WTC11 (cell line): ENCODE data around the gene TAC1. TPM values are rescaled to one million over a fixed set of nuclear protein-coding genes. Genes with fewer than 3 reads are reported as not detected.

Source experiments
- ATAC-seq: fragments of 200-7000 bp; cut with Tn5 transposase; 2 replicates; pipeline ENCODE4 v1.10.0; 2021; ENCODE audit warnings: mild to moderate bottlenecking, moderate library complexity
- CTCF ChIA-PET: fragments of 300-600 bp; sonication (Branson Sonifier 250); formaldehyde crosslinking; loops from one replicate; lab custom pipeline; 2021; ENCODE audit warnings: antibody characterized with exemption; lab: Charles Lee
- POLR2A ChIA-PET: fragments of 350-600 bp; sonication (Branson Sonifier 250); formaldehyde crosslinking; loops from one replicate; lab custom pipeline; 2021; ENCODE audit warnings: antibody characterized with exemption; lab: Charles Lee
- DNase-seq: peaks from one replicate; pipeline ENCODE4 v3.0.0; 2021; ENCODE audit warnings: low spot score
- H3K27ac Mint-ChIP-seq: 2 replicates; pipeline ENCODE4 v1.8.0; 2021; ENCODE audit warnings: mixed read lengths
- H3K27me3 Mint-ChIP-seq: 2 replicates; pipeline ENCODE4 v1.8.0; 2021; ENCODE audit warnings: low read depth, mild to moderate bottlenecking, moderate library complexity, mixed read lengths
- H3K36me3 Mint-ChIP-seq: 2 replicates; pipeline ENCODE4 v1.8.0; 2021; ENCODE audit warnings: mixed read lengths
- H3K4me1 Mint-ChIP-seq: 2 replicates; pipeline ENCODE4 v1.8.0; 2022; ENCODE audit warnings: mixed read lengths
- H3K4me3 Mint-ChIP-seq: 2 replicates; pipeline ENCODE4 v1.8.0; 2021; ENCODE audit warnings: mild to moderate bottlenecking, moderate library complexity, mixed read lengths
- H3K9me3 Mint-ChIP-seq: 2 replicates; pipeline ENCODE4 v1.8.0; 2021; ENCODE audit warnings: mixed read lengths
- ATF1 ChIP-seq: sonication (generic); formaldehyde crosslinking; IDR thresholded peaks from 2 replicates; pipeline ENCODE4 v1.8.1; 2023; ENCODE audit warnings: mild to moderate bottlenecking, moderate library complexity, missing genetic modification reagents
- ATF3 ChIP-seq: sonication (generic); formaldehyde crosslinking; conservative IDR thresholded peaks from 2 replicates; pipeline ENCODE4 v1.8.1; 2022; ENCODE audit warnings: mild to moderate bottlenecking, missing genetic modification reagents
- CREB1 ChIP-seq: sonication (generic); formaldehyde crosslinking; IDR thresholded peaks from 2 replicates; pipeline ENCODE4 v1.8.0; 2023; ENCODE audit warnings: mild to moderate bottlenecking, missing genetic modification reagents
- CTCF ChIP-seq: fragments of 200-600 bp; IDR thresholded peaks from 2 replicates; pipeline ENCODE4 v1.8.0; 2022; ENCODE audit warnings: antibody characterized with exemption
- E2F5 ChIP-seq: sonication (generic); formaldehyde crosslinking; IDR thresholded peaks from 2 replicates; pipeline ENCODE4 v1.8.1; 2022; ENCODE audit warnings: mild to moderate bottlenecking, moderate library complexity, missing genetic modification reagents
- ESRRA ChIP-seq: sonication (generic); formaldehyde crosslinking; IDR thresholded peaks from 2 replicates; pipeline ENCODE4 v1.8.1; 2022; ENCODE audit warnings: mild to moderate bottlenecking, missing genetic modification reagents, borderline replicate concordance
- FOXK1 ChIP-seq: sonication (generic); formaldehyde crosslinking; IDR thresholded peaks from 2 replicates; pipeline ENCODE4 v1.8.0; 2022; ENCODE audit warnings: mild to moderate bottlenecking, moderate library complexity, missing genetic modification reagents
- FOXP1 ChIP-seq: sonication (generic); formaldehyde crosslinking; IDR thresholded peaks from 2 replicates; pipeline ENCODE4 v1.8.0; 2022; ENCODE audit warnings: missing genetic modification reagents, mild to moderate bottlenecking, moderate library complexity, borderline replicate concordance
- HMGA2 ChIP-seq: fragments of 250-450 bp; sonication (Bioruptor Pico); IDR thresholded peaks from 2 replicates; pipeline ENCODE4 v1.4.0; 2021; ENCODE audit warnings: mild to moderate bottlenecking, moderate library complexity
- IRF2 ChIP-seq: sonication (generic); formaldehyde crosslinking; IDR thresholded peaks from 2 replicates; pipeline ENCODE4 v1.8.0; 2022; ENCODE audit warnings: low read depth, missing genetic modification reagents, borderline replicate concordance
- NFYB ChIP-seq: sonication (generic); formaldehyde crosslinking; conservative IDR thresholded peaks from 2 replicates; pipeline ENCODE4 v1.8.0; 2022; ENCODE audit warnings: low read depth, missing genetic modification reagents
- NR1H2 ChIP-seq: sonication (generic); formaldehyde crosslinking; IDR thresholded peaks from 2 replicates; pipeline ENCODE4 v1.9.0; 2021; ENCODE audit warnings: mild to moderate bottlenecking, moderate library complexity, missing genetic modification reagents
- NR3C1 ChIP-seq: sonication (generic); formaldehyde crosslinking; conservative IDR thresholded peaks from 2 replicates; pipeline ENCODE4 v1.8.1; 2023; ENCODE audit warnings: low read depth, mild to moderate bottlenecking, missing genetic modification reagents
- PREB ChIP-seq: sonication (generic); formaldehyde crosslinking; IDR thresholded peaks from 2 replicates; pipeline ENCODE4 v1.8.1; 2022; ENCODE audit warnings: mild to moderate bottlenecking, missing genetic modification reagents, moderate library complexity, borderline replicate concordance
- SMAD3 ChIP-seq: sonication (generic); formaldehyde crosslinking; IDR thresholded peaks from 2 replicates; pipeline ENCODE4 v1.8.0; 2022; ENCODE audit warnings: missing genetic modification reagents, mild to moderate bottlenecking, borderline replicate concordance
- USF2 ChIP-seq: sonication (generic); formaldehyde crosslinking; IDR thresholded peaks from 2 replicates; pipeline ENCODE4 v1.8.1; 2023; ENCODE audit warnings: mild to moderate bottlenecking, missing genetic modification reagents, moderate library complexity
- ZBTB21 ChIP-seq: sonication (generic); formaldehyde crosslinking; IDR thresholded peaks from 2 replicates; pipeline ENCODE4 v1.8.1; 2023; ENCODE audit warnings: mild to moderate bottlenecking, missing genetic modification reagents, borderline replicate concordance
- ZNF121 ChIP-seq: sonication (generic); formaldehyde crosslinking; IDR thresholded peaks from 2 replicates; pipeline ENCODE4 v1.8.0; 2023; ENCODE audit warnings: missing genetic modification reagents
- ZNF232 ChIP-seq: sonication (generic); formaldehyde crosslinking; IDR thresholded peaks from 2 replicates; pipeline ENCODE4 v1.8.0; 2022; ENCODE audit warnings: mild to moderate bottlenecking, missing genetic modification reagents
- ZNF263 ChIP-seq: sonication (generic); formaldehyde crosslinking; IDR thresholded peaks from 2 replicates; pipeline ENCODE4 v1.8.1; 2022; ENCODE audit warnings: low read depth, mild to moderate bottlenecking, moderate library complexity, missing genetic modification reagents
- ZNF281 ChIP-seq: sonication (generic); formaldehyde crosslinking; IDR thresholded peaks from 2 replicates; pipeline ENCODE4 v1.8.0; 2023; ENCODE audit warnings: mild to moderate bottlenecking, missing genetic modification reagents
- ZNF396 ChIP-seq: fragments of 250-450 bp; sonication (Bioruptor Pico); IDR thresholded peaks from 2 replicates; pipeline ENCODE4 v1.8.0; 2021; ENCODE audit warnings: mild to moderate bottlenecking, moderate library complexity, borderline replicate concordance
- ZNF671 ChIP-seq: fragments of 250-450 bp; sonication (Bioruptor Pico); IDR thresholded peaks from 2 replicates; pipeline ENCODE4 v1.8.0; 2021; ENCODE audit warnings: mild to moderate bottlenecking
- total RNA-seq: library from RNA; stranded (reverse); gene quantifications from 3 replicates; pipeline ENCODE4 v1.2.3, GENCODE V29; 2021
- TF ChIP-seq, protein P1 (sequence below): fragments of 250-450 bp; sonication (Bioruptor Pico); IDR thresholded peaks from 2 replicates; pipeline ENCODE4 v1.9.0; 2021; ENCODE audit warnings: moderate library complexity, mild to moderate bottlenecking, inconsistent platforms, borderline replicate concordance

The TAC1 gene
- total RNA-seq, 1 experiment from 2014 or later: 0.42 TPM

GRCh38 chr7:97771576-97771975 is 39.7 kb downstream of the TAC1 start:
- ChIA-PET POLR2A (no interaction called here), CTCF (no interaction called here)
- DNase-seq (no peak), ATAC-seq (no peak)
- Mint-ChIP-seq H3K36me3 (no peaks in the 10 kb centered on the region), H3K27me3 (no peaks in the 10 kb centered on the region), H3K4me3 (no peak overlapping the region), H3K4me1 (peaks cover 7% of the 10 kb centered on the region), H3K27ac (no peak overlapping the region), H3K9me3 (no peaks in the 10 kb centered on the region)
- TF ChIP-seq SMAD3 (CRISPR knock-in tag) (no peak), ZBTB21 (no peak), NR1H2 (no peak), E2F5 (CRISPR knock-in tag) (no peak), PREB (CRISPR knock-in tag) (no peak), ATF3 (CRISPR knock-in tag) (no peak), ESRRA (CRISPR knock-in tag) (no peak), CTCF (no peak), CREB1 (CRISPR knock-in tag) (no peak), ZNF281 (CRISPR knock-in tag) (no peak), ATF1 (CRISPR knock-in tag) (no peak), IRF2 (CRISPR knock-in tag) (no peak), HMGA2 (CRISPR knock-in tag) (no peak), NFYB (no peak), ZNF232 (CRISPR knock-in tag) (no peak), ZNF671 (no peak), FOXP1 (CRISPR knock-in tag) (no peak)
- TF ChIP-seq, protein P1, sequence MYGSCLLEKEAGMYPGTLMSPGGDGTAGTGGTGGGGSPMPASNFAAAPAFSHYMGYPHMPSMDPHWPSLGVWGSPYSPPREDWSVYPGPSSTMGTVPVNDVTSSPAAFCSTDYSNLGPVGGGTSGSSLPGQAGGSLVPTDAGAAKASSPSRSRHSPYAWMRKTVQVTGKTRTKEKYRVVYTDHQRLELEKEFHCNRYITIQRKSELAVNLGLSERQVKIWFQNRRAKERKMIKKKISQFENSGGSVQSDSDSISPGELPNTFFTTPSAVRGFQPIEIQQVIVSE: no peak

DNA sequence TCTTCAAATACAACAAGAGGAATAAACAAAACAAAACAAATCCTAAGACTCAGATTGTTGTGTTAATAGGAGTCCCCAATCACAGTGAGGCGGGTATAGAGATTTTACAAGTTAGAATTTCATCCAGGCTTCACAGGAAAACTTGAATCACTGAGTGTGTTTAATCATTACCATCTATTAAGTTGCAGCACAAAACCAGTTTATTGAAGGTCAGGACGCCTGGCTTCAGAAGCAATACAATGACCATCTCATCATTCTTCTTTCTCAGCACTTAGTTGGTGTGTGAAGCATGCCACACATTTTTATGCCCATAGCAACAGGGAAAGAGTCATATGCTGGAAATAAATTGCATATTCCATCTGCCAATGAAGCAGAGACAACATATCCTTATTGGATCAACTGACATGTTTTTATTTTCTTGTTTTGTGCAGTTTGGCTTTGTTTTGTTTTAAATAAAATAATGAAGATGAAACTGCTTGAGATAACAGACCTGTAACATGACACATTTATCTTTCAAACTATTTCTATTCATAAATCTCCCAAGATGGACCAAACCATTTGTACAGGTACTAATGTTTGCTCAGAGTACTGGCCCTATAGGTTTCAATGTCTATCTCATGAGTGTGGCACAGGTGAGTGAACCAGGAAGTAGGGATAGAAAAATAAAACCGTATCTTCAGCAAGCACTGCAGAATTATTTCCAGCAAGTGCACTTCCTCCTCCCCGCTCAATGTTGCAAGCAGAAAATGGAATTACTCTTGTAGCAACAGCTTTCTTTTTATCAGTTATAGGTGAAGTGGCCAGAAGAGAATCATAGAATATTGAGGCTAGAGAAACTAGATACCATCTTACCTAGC is 40.4 kb downstream of the TAC1 start:
- no peak for ATAC-seq
- TF ChIP-seq USF2 (CRISPR knock-in tag) (no peak), PREB (CRISPR knock-in tag) (no peak), E2F5 (CRISPR knock-in tag) (no peak), ZNF263 (CRISPR knock-in tag) (no peak), FOXK1 (CRISPR knock-in tag) (no peak), ZNF396 (CRISPR knock-in tag) (no peak), ZNF121 (no peak), NR3C1 (CRISPR knock-in tag) (no peak)

More for the DNA sequence above, 40.4 kb downstream of the TAC1 start:
- CTCF ChIA-PET: no interaction called here
- H3K4me1 Mint-ChIP-seq: peaks cover 7% of the 10 kb centered on the region
- DNase-seq: no peak
- H3K36me3 Mint-ChIP-seq: no peaks in the 10 kb centered on the region
- POLR2A ChIA-PET: no interaction called here
- no peak overlapping the region for H3K4me3 Mint-ChIP-seq
- H3K9me3 Mint-ChIP-seq: no peaks in the 10 kb centered on the region
- no peaks in the 10 kb centered on the region for H3K27me3 Mint-ChIP-seq
- no peak overlapping the region for H3K27ac Mint-ChIP-seq
